NCI-H1105 treated with DMSO at 0.1 percent for 48 hours (cell line): ENCODE results near the gene TTC28.
"Not testable (repeated sequence)": the region's sequence is repeated elsewhere in the genome, so short reads cannot be mapped to it uniquely, and the experiment has no call there.

Experiments used
- DNase-seq: peaks from one replicate; lab custom pipeline; 2025; lab: John Stamatoyannopoulos, UW

Gene TTC28

DNA sequence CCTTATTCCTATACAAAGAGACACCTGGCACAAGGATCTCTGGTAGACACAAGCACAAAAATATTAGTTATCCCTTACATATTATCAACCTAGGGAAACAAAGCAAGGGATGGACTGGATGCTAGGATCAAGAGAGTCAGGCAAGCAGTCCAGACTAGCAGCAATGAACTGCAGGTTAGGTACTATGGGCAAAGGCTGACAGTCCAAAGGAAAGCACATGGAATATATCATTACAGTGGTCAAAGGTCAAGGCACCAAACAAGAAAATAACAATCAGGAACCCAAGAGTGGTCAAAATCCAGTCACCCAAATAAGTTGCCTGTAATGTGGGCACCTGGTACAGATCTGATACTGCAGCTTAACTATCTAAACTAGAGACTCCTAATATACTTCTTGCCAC, 77.7 kb downstream of the TTC28 start:
- no peak for DNase-seq

GRCh38 chr22:28600546-28601143, 79.0 kb downstream of the TTC28 start:
- DNase-seq: peak; percentile 61

- DNase-seq: no peak
These were observed 79.9 kb downstream of the TTC28 start for GRCh38 chr22:28599693-28600092.

- no peak for DNase-seq
These were observed 82.0 kb downstream of the TTC28 start for GRCh38 chr22:28597665-28598064.

- DNase-seq: peak; percentile 67
These were observed 84.7 kb downstream of the TTC28 start for GRCh38 chr22:28594797-28595462.

DNA sequence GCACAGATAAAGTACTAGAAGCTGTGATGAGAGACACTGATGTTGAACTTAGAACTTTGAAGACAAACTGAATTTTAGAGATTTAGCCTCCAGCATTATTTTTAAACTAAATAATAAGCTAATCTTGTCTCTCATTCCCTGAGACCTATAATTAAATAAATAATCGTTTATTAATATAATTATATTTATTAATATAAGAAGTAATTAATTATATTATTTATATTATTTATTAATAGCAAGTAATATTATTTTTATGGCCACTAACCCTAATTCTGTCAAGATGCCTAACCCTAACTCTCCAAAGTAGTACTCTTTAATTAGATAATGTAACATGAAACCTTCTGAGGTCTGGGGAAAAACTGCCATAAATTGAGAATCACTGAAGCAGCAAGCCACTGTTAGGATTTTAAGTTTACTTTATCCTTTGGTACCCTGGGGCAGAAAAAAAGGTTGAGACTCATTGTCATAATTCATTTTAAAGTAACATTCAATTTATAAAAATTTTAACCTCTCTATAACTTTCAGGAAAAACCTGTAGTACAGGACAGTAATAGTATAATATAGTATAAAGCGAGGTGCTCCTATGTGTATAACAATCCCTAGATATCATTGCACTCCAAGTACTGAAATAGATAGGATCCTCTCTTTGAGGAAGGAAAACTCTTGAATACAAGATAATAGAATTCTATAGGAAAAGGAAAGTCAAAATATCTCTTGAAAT, 85.4 kb downstream of the TTC28 start:
- DNase-seq: no peak

- DNase-seq: no peak
These were observed 86.3 kb downstream of the TTC28 start for GRCh38 chr22:28593299-28593698.

DNA sequence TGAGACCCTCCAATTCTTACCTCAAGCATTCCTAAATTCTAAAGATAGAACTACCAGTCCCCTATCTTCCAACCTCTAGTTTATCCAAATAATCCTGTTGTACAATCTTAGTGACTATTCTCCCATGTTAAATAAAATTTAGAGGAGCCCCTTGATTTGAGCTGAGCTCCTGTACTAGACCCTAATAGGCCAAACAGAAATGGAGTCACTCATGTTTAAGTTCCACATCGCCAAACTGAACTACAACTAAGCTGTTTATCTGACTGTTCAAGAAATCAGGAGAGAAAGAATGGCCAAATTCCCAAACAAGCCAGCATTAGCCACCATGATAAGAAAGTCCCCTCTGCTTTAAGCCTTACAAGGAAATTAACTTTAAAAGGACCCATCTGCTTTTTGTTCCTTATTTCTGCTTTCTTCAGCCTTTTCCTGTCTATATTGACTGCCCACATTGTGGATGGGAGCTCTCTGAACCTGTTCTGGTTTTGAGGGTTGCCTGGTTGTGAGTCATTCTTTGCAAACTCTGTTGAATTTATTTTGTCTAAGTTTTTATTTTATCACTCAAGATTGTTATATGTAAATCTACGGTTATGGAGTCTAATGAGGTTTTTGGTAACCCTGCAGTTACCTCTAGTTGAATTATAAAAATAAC, 90.4 kb downstream of the TTC28 start:
- DNase-seq: no peak

DNA sequence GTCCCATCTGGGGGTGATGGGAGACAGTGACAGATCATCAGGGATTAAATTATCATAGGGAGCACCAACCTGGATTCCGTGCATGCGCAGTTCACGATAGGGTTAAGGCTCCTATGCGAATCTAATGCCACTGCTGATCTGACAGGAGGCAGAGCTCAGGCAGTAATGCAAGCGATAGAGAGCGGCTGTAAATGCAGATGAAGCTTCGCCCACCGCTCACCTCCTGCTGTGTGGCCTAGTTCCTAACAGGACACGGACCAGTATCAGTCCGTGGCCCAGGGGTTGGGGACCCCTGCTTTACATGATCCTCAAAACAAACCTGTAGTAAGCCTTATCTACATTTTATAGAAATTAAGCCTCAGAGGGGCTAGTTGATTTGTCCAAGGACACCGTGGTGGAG, 94.3 kb downstream of the TTC28 start:
- no peak for DNase-seq

- DNase-seq: no peak
These were observed 96.8 kb downstream of the TTC28 start for GRCh38 chr22:28582806-28583205.

DNA sequence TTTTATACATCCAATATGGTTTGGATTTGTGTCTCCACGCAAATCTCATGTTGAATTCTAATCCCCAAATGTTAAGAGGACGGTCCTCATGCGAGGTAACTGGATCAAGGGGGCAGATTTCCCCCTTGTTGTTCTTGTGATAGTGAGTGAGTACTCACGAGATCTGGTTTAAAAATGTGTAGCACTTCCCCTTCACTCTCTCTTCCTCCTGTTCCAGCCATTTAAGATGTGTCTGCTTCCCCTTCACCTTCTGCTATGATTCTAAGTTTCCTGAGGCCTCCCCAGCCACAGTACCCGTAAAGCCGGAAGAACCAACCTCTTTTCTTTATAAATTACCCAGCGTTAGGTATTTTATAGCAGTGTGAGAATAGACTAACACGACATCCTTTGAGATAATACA, 98.6 kb downstream of the TTC28 start:
- no peak for DNase-seq

- no peak for DNase-seq
These were observed 103.5 kb downstream of the TTC28 start for GRCh38 chr22:28576162-28576561.

DNA sequence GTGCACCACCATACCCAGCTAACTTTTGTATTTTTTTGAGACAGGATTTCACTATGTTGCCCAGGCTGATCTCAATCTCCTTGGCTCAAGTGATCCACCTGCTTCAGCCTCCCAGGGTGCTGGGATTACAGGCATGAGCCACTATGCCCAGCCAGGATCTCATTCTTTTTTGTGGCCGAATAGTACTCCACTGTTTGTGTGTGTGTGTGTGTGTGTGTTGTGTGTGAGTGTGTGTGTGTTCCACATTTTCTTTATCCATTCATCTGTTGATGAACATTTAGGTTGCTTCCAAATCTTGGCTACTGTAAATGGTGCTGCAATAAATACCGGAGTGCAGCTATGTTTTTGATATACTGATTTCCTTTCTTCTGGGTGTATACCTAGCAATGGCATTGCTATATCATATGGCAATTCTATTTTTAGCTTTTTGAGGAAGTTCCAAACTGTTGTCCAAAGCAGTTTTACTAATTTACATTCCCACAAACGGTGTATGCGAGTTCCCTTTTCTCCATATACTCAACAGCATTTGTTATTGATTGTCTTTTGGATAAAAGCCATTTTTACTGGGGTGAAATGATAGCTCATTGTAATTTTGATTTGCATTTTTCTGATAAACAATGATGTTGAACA, 105.4 kb downstream of the TTC28 start:
- DNase-seq: no peak

- DNase-seq: no peak
These were observed 108.8 kb downstream of the TTC28 start for GRCh38 chr22:28570696-28571373.

DNA sequence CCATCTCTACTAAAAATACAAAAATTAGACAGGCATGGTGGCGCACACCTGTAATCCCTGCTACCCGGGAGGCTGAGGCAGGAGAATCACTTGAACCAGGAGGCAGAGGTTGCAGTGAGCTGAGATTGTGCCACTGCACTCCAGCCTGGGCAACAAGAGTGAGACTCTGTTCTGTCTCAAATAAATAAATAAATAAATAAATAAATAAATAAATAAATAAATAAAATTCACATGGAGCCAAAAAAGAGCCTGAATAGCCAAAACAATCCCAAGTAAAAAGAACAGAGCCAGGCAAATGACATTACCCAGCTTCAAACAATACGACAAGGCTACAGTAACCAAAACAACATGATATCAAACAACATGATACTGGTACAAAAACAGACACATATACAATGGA, 110.7 kb downstream of the TTC28 start:
- DNase-seq: not testable (repeated sequence)

DNA sequence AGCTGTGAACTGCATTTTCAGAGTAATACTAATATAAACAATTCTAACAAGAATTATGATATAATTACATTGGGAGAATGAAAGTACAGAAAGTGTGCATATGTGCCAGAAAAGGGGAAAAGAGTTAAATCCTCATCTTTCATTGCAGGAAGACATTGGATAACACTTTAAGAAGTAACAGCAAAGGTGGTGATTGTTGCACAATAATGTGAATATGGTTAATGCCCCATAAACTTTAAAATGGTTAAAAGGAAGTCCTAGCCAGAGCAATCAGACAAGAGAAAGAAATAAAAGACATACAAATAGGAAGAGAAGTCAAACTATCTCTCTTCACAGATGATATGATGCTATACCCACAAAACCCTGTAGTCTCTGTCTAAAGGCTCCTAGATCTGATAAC, 111.5 kb downstream of the TTC28 start:
- DNase-seq: no peak

DNA sequence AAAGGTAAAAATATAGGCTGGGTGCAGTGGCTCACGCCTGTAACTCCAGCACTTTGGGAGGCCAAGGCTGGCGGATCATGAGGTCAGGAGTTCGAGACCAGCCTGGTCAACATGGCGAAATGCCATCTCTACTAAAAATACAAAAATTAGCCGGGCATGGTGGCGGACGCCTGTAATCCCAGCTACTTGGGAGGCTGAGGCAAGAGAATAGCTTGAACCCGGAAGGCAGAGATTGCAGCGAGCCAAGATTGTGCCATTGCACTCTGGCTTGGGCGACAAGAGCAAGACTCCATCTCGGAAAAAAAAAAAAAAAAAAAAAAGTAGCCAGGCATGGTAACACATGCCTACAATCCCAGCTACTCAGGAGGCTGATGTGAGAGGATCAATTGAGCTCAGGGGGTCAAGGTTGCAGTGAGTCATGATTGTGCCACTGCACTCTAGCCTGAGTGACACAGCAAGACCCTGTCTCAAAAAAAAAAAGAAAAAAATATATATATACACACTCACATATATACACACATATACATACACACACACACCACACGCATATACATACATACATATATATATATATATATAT, 112.6 kb downstream of the TTC28 start:
- not testable (repeated sequence) for DNase-seq

GRCh38 chr22:28563636-28564035, 116.0 kb downstream of the TTC28 start:
- DNase-seq: no peak

- no peak for DNase-seq
These were observed 117.3 kb downstream of the TTC28 start for GRCh38 chr22:28562324-28562723.

DNA sequence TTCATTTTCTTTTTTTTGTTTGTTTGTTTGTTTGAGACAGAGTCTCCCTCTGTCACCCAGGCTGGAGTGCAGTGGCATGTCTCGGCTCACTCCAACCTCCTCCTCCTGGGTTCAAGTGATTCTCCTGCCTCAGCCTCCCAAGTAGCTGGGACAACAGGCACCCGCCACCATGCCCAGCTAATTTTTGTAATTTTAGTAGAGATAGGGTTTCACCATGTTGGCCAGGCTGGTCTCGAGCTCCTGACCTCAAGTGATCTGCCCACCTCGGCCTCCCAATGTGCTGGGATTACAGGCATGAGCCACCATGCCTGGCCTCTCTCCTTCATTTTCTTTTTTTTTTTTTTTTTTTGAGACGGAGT, 118.9 kb downstream of the TTC28 start:
- not testable (repeated sequence) for DNase-seq

DNA sequence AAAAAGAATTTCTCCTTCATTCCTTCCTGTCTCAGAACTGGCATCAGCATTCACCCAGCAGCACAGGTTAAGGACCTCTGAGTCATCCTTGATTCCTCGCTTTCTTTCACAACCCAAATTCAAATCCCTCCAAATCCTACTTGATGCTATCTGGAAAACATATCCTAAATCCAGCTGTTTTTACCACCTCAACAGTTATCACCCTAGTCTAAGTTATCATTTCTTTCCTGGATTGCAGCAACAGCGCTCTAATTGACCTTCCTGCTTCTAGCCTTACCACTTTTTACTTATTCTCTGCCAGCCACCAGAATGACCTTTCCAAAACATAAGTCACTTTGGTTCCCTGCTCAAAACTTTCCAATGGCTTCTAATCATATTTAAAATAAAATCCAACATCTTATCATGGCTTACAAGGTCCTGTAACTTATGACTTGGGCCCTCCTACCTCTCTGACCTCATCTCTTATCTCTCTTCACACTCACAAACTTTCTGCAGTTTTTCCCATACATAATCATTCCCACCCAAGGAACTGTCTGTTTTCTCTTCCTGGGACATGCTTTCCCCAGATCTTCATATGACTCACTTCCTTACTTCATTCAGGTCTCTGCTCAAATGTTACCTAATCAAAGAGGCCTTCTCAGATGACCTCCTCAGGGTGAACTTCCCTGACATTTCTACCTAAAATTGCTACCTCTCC, 119.4 kb downstream of the TTC28 start:
- no peak for DNase-seq
